ENCODE results near the gene NSUN6. TPM values are rescaled to one million over a fixed set of nuclear protein-coding genes. Genes with fewer than 3 reads are reported as not detected.
"Not testable (repeated sequence)": the region's sequence is repeated elsewhere in the genome, so short reads cannot be mapped to it uniquely, and the experiment has no call there.

NSUN6 gene
- total RNA-seq, 3 donors from 2014 or later: 6.7 to 10.6 (median 8.9) TPM

DNA sequence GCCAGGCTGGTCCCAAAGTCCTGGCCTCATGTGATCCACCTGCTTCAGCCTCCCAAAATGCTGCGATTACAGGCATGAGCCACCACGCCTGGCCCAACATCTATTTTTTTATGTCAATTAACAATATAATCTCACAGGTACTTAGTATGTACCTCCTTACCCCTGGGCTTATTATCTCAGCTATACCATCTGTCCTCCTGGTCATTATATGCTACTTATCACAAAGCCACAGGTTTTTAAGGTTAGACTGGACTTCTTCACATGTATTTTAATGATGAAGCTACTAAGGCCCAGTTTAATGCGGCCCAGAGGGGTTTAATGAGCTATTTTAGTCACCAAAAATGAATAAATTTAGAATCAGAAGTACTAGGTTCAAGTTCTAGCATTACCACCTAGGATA lies 3.4 kb downstream of the NSUN6 start:
- Mint-ChIP-seq H3K27me3 (ENCODE audit: low read depth) (no peaks in the 10 kb centered on the region), H3K4me1 (ENCODE audit: low read depth) (peaks cover 49% of the 10 kb centered on the region), H3K9me3 (no peaks in the 10 kb centered on the region), H3K4me3 (no peak overlapping the region), H3K36me3 (ENCODE audit: insufficient read depth) (peaks cover 9% of the 10 kb centered on the region)
- ATAC-seq (no peak), DNase-seq (no peak)

DNA sequence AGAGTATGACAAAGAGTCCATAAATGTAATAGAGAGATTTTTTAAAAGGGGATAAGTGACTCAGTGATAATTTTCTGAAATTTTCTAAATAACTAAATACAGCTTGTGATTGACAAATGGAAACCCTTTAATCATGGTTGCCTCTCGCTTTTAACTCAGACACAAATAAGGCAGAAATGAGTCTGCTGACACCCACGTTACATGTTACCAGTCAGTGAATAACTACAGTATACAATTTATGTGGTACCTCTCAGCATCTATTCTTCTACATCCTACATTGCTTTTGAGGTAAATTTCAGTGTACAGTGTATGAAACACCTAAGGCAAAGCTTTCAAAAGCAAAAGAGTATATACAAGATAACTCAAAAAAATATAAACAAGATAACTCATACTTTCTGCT lies 4.2 kb downstream of the NSUN6 start:
- H3K36me3 Mint-ChIP-seq (ENCODE audit: insufficient read depth): peaks cover 9% of the 10 kb centered on the region
- H3K27me3 Mint-ChIP-seq (ENCODE audit: low read depth): no peaks in the 10 kb centered on the region
- no peak for ATAC-seq
- H3K4me1 Mint-ChIP-seq (ENCODE audit: low read depth): peaks cover 44% of the 10 kb centered on the region
- H3K4me3 Mint-ChIP-seq: no peak overlapping the region
- H3K9me3 Mint-ChIP-seq: no peaks in the 10 kb centered on the region
- no peak for DNase-seq

- peaks cover 10% of the 10 kb centered on the region for H3K36me3 Mint-ChIP-seq (ENCODE audit: insufficient read depth)
- not testable (repeated sequence) for H3K4me3 Mint-ChIP-seq; H3K4me1 Mint-ChIP-seq (ENCODE audit: low read depth); H3K9me3 Mint-ChIP-seq; ATAC-seq; H3K27me3 Mint-ChIP-seq (ENCODE audit: low read depth); DNase-seq
Measured at GRCh38 chr10:18639719-18640118, 11.7 kb downstream of the NSUN6 start.

- not testable (repeated sequence) for ATAC-seq; H3K4me3 Mint-ChIP-seq; H3K36me3 Mint-ChIP-seq (ENCODE audit: insufficient read depth); H3K9me3 Mint-ChIP-seq; H3K4me1 Mint-ChIP-seq (ENCODE audit: low read depth); H3K27me3 Mint-ChIP-seq (ENCODE audit: low read depth); DNase-seq
Measured at GRCh38 chr10:18637400-18637799, 14.0 kb downstream of the NSUN6 start.

GRCh38 chr10:18635995-18636394 lies 15.4 kb downstream of the NSUN6 start:
- Mint-ChIP-seq H3K9me3 (no peaks in the 10 kb centered on the region), H3K27me3 (ENCODE audit: low read depth) (no peaks in the 10 kb centered on the region), H3K36me3 (ENCODE audit: insufficient read depth) (peaks cover 7% of the 10 kb centered on the region), H3K4me3 (no peak overlapping the region), H3K4me1 (ENCODE audit: low read depth) (no peaks in the 10 kb centered on the region)
- ATAC-seq: no peak
- no peak for DNase-seq

- not testable (repeated sequence) for H3K36me3 Mint-ChIP-seq (ENCODE audit: insufficient read depth); H3K9me3 Mint-ChIP-seq; ATAC-seq; H3K4me3 Mint-ChIP-seq; H3K27me3 Mint-ChIP-seq (ENCODE audit: low read depth); DNase-seq
- peaks cover 11% of the 10 kb centered on the region for H3K4me1 Mint-ChIP-seq (ENCODE audit: low read depth)
Measured at GRCh38 chr10:18632500-18632899, 18.9 kb downstream of the NSUN6 start.

GRCh38 chr10:18627452-18628018 lies 23.9 kb downstream of the NSUN6 start:
- H3K9me3 Mint-ChIP-seq; H3K27me3 Mint-ChIP-seq (ENCODE audit: low read depth): not testable (repeated sequence)
- Mint-ChIP-seq H3K4me1 (ENCODE audit: low read depth) (peaks cover 18% of the 10 kb centered on the region), H3K36me3 (ENCODE audit: insufficient read depth) (peaks cover 14% of the 10 kb centered on the region), H3K4me3 (peak overlapping the region; percentile 81)
- peak in 1 of 2 donors; percentile 27 for ATAC-seq
- DNase-seq: peak; percentile 72

DNA sequence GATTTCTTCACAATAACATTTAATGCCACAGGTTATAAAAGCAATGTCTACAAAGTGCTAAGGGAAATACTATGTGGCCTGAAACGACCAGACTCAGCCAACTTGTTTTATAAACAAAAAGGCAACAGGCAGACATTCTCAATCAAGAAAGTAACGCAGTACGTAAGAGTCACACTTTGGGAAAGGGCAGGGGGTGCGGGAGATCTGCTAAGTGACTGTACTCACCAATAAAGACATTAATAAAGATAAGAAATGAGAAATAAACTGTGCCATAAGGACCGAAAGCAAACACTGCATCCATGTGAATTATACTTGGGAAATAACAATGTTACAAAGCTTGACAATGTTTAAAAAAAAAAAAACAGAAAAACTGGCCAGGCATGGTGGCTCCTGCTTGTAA lies 25.5 kb downstream of the NSUN6 start:
- Mint-ChIP-seq H3K27me3 (ENCODE audit: low read depth) (no peaks in the 10 kb centered on the region), H3K36me3 (ENCODE audit: insufficient read depth) (peaks cover 22% of the 10 kb centered on the region), H3K9me3 (no peaks in the 10 kb centered on the region), H3K4me1 (ENCODE audit: low read depth) (peaks cover 18% of the 10 kb centered on the region), H3K4me3 (no peak overlapping the region)
- DNase-seq (no peak), ATAC-seq (no peak)

DNA sequence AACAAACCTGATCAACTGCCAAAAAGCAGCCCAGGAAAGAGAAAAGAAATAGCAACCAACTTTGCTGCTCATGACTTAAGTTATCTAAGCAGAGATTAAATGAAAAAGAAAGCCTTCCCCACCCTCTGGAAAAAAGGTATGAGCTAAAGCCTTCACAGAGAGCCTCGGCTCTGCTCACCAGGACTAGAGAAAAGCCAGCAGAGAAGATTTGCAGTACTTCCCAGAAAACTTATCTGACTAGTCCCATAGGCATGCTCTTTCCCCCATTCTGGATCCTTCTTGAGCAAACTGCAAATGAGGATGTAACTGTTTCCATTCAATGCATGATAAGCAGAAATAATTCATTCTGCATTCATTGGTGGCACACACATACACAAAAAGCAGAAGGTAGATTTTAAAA lies 27.7 kb downstream of the NSUN6 start:
- not testable (repeated sequence) for ATAC-seq; H3K9me3 Mint-ChIP-seq; DNase-seq; H3K27me3 Mint-ChIP-seq (ENCODE audit: low read depth); H3K4me3 Mint-ChIP-seq
- Mint-ChIP-seq H3K36me3 (ENCODE audit: insufficient read depth) (peaks cover 32% of the 10 kb centered on the region), H3K4me1 (ENCODE audit: low read depth) (peaks cover 18% of the 10 kb centered on the region)

DNA sequence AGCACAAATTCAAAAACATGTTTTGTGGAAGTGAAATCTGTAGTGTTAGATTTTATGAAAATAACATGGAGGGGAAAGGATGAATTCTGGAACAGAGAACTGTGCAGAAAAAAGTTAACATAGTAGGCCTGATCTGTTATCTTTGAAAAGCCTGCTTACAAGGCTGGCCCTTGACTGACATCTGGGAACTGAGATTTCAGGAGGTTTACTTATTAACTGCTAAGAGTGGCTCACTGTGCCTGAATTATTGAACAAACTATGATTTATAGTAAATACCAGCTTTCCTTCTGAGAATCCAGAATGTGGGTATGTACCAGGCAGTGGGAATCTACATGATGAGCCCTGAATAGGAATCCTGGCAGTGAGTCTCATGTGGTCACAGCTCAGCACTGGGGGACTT lies 30.5 kb downstream of the NSUN6 start:
- Mint-ChIP-seq H3K4me3 (no peak overlapping the region), H3K4me1 (ENCODE audit: low read depth) (no peaks in the 10 kb centered on the region), H3K9me3 (no peaks in the 10 kb centered on the region), H3K36me3 (ENCODE audit: insufficient read depth) (peaks cover 31% of the 10 kb centered on the region), H3K27me3 (ENCODE audit: low read depth) (no peaks in the 10 kb centered on the region)
- no peak for DNase-seq
- ATAC-seq: no peak

GRCh38 chr10:18619016-18619415 lies 32.4 kb downstream of the NSUN6 start:
- Mint-ChIP-seq H3K36me3 (ENCODE audit: insufficient read depth) (peaks cover 35% of the 10 kb centered on the region), H3K9me3 (no peaks in the 10 kb centered on the region), H3K27me3 (ENCODE audit: low read depth) (no peaks in the 10 kb centered on the region), H3K4me3 (no peak overlapping the region), H3K4me1 (ENCODE audit: low read depth) (no peaks in the 10 kb centered on the region)
- DNase-seq (no peak), ATAC-seq (no peak)

GRCh38 chr10:18616337-18616736 lies 35.0 kb downstream of the NSUN6 start:
- Mint-ChIP-seq H3K4me1 (ENCODE audit: low read depth) (no peaks in the 10 kb centered on the region), H3K36me3 (ENCODE audit: insufficient read depth) (peaks cover 34% of the 10 kb centered on the region), H3K27me3 (ENCODE audit: low read depth) (no peaks in the 10 kb centered on the region), H3K9me3 (no peaks in the 10 kb centered on the region), H3K4me3 (no peak overlapping the region)
- DNase-seq (no peak), ATAC-seq (no peak)

DNA sequence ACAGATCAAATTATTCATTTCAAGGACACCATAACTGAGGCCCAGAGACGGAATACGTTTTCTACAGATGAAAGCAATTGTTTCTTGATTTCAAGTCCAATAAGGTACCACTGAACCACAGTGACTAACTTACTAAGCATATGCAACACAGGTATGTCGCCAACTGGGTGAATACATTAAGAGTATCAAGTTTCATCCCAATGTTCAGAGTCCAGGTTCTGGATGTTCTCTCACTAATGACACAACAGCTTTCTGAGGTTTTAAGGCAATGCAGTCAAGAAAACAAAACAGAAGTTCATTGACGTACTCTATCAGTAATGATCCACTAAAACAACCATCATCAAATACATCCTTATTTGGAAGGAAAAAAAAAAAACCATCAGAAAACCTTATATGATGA lies 35.8 kb downstream of the NSUN6 start:
- H3K9me3 Mint-ChIP-seq: no peaks in the 10 kb centered on the region
- DNase-seq: no peak
- H3K36me3 Mint-ChIP-seq (ENCODE audit: insufficient read depth): peaks cover 35% of the 10 kb centered on the region
- no peak for ATAC-seq
- no peaks in the 10 kb centered on the region for H3K27me3 Mint-ChIP-seq (ENCODE audit: low read depth)
- no peak overlapping the region for H3K4me3 Mint-ChIP-seq
- H3K4me1 Mint-ChIP-seq (ENCODE audit: low read depth): no peaks in the 10 kb centered on the region

DNA sequence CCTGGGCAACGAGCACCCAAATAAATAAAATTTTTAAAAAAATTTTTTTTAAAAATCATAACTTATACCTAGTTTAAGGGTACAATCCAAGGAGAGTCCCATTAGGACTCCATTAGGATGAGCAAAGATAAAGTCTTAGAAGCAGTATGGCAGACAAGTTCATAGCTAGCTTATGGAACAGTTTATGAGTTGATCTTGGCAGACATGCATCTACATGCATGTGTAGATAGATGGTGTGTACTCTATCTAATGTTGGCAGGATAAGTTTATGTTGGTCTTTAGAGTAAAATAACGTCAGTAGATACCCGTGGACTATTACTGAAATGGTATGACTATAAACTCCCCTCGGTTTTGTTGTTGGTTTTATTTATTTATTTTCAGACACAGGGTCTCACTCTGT lies 40.2 kb downstream of the NSUN6 start:
- no peak for ATAC-seq
- peaks cover 2% of the 10 kb centered on the region for H3K4me1 Mint-ChIP-seq (ENCODE audit: low read depth)

DNA sequence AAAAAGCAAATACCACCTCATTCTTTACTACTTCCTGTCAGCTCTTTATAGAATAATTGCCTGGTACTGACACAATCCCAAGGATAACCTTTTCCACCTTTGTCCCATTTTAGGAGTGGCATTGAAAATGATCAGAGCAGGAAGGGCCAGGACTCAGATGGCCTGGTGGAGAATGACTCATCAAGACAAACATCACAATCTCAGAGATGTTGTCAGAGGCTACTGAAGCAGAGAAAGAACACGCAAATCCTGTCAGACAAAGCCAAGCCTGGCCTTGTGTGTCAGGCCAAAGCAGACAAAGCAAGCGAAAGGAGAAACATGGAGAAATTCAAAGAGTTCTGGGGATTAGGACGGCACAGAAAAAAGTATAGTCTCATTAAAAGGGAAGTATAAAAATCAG lies 40.9 kb downstream of the NSUN6 start:
- Mint-ChIP-seq H3K36me3 (ENCODE audit: insufficient read depth) (peaks cover 33% of the 10 kb centered on the region), H3K27me3 (ENCODE audit: low read depth) (no peaks in the 10 kb centered on the region), H3K9me3 (no peaks in the 10 kb centered on the region), H3K4me3 (no peak overlapping the region), H3K4me1 (ENCODE audit: low read depth) (peaks cover 2% of the 10 kb centered on the region)
- DNase-seq (no peak), ATAC-seq (no peak)

More for the DNA sequence above, 40.2 kb downstream of the NSUN6 start:
- no peak overlapping the region for H3K4me3 Mint-ChIP-seq
- no peak for DNase-seq
- no peaks in the 10 kb centered on the region for H3K9me3 Mint-ChIP-seq
- H3K36me3 Mint-ChIP-seq (ENCODE audit: insufficient read depth): peaks cover 30% of the 10 kb centered on the region
- no peaks in the 10 kb centered on the region for H3K27me3 Mint-ChIP-seq (ENCODE audit: low read depth)

GRCh38 chr10:18608596-18608995 lies 42.8 kb downstream of the NSUN6 start:
- Mint-ChIP-seq H3K4me1 (ENCODE audit: low read depth) (peaks cover 2% of the 10 kb centered on the region), H3K9me3 (no peaks in the 10 kb centered on the region), H3K4me3 (no peak overlapping the region), H3K36me3 (ENCODE audit: insufficient read depth) (peaks cover 28% of the 10 kb centered on the region), H3K27me3 (ENCODE audit: low read depth) (no peaks in the 10 kb centered on the region)
- DNase-seq (no peak), ATAC-seq (no peak)

All from activated T-cell treated with anti-CD3 and anti-CD28 coated beads, Interleukin-2, amount 50 U/mL, for 4 hours (primary cell).